ENCODE results near the gene ADK. TPM values are rescaled to one million over a fixed set of nuclear protein-coding genes. Genes with fewer than 3 reads are reported as not detected.

Gene ADK
- total RNA-seq, 3 donors from 2014 or later = 27.2 to 50.8 (median 40.0) TPM

GRCh38 chr10:74610299-74610698 lies 459.3 kb downstream of the ADK start:
- no peaks in the 10 kb centered on the region for H3K4me1 ChIP-seq
- H3K27ac ChIP-seq = no peak overlapping the region
- intact Hi-C loops (cut with DNase I; ENCODE audit: low total_unique reads) = no loop called here
- H3K27me3 ChIP-seq = no peaks in the 10 kb centered on the region
- DNase-seq (ENCODE audit: low spot score in 2 of 2) = no peak
- TF ChIP-seq POLR2AphosphoS5 (IDR thresholded peaks at IDR 0.05) (no peak), POLR2A (IDR thresholded peaks at IDR 0.05) (no peak)
- TF ChIP-seq, protein P1, sequence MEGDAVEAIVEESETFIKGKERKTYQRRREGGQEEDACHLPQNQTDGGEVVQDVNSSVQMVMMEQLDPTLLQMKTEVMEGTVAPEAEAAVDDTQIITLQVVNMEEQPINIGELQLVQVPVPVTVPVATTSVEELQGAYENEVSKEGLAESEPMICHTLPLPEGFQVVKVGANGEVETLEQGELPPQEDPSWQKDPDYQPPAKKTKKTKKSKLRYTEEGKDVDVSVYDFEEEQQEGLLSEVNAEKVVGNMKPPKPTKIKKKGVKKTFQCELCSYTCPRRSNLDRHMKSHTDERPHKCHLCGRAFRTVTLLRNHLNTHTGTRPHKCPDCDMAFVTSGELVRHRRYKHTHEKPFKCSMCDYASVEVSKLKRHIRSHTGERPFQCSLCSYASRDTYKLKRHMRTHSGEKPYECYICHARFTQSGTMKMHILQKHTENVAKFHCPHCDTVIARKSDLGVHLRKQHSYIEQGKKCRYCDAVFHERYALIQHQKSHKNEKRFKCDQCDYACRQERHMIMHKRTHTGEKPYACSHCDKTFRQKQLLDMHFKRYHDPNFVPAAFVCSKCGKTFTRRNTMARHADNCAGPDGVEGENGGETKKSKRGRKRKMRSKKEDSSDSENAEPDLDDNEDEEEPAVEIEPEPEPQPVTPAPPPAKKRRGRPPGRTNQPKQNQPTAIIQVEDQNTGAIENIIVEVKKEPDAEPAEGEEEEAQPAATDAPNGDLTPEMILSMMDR (IDR thresholded peaks at IDR 0.05) = no peak
- H3K36me3 ChIP-seq = no peaks in the 10 kb centered on the region
- H3K4me3 ChIP-seq = no peak overlapping the region
- no peaks in the 10 kb centered on the region for H3K9me3 ChIP-seq

- Histone ChIP-seq H3K9me3 (no peaks in the 10 kb centered on the region), H3K36me3 (no peaks in the 10 kb centered on the region), H3K27me3 (no peaks in the 10 kb centered on the region), H3K27ac (no peak overlapping the region), H3K4me3 (no peak overlapping the region), H3K4me1 (no peaks in the 10 kb centered on the region)
- TF ChIP-seq, protein P1 (IDR thresholded peaks at IDR 0.05) = no peak
- TF ChIP-seq POLR2A (IDR thresholded peaks at IDR 0.05) = no peak
- intact Hi-C loops (cut with DNase I; ENCODE audit: low total_unique reads) = no loop called here
- DNase-seq (ENCODE audit: low spot score in 2 of 2) = no peak
These were observed 461.2 kb downstream of the ADK start for GRCh38 chr10:74612195-74612594.

DNA sequence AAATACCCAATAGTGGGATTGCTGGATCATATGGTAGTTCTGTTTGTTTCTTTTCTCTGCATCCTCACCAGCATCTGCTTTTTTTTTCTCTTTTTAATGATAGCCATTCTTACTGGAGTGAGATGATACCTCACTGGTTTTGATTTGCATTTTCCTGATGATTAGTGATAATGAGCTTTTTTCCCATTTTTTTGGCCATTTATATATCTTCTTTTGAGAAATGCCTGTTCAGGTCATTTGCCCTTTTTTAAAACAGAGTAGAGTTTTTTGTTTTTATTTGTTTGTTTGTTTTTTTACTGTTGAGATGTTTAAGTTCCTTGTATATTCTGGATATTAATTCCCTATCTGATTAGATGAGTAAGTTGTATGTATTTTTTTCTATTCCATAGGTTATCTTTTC lies 469.6 kb downstream of the ADK start:
- Histone ChIP-seq H3K9me3 (peaks cover 0 to 6% of the 10 kb centered on the region in 2 donors), H3K36me3 (no peaks in the 10 kb centered on the region), H3K27ac (no peak overlapping the region), H3K27me3 (no peaks in the 10 kb centered on the region), H3K4me1 (no peaks in the 10 kb centered on the region), H3K4me3 (no peak overlapping the region)
- DNase-seq (ENCODE audit: low spot score in 2 of 2) = no peak
- intact Hi-C loops (cut with DNase I; ENCODE audit: low total_unique reads) = no loop called here
- TF ChIP-seq POLR2AphosphoS5 (IDR thresholded peaks at IDR 0.05) (no peak), POLR2A (IDR thresholded peaks at IDR 0.05) (no peak)
- TF ChIP-seq, protein P1 (IDR thresholded peaks at IDR 0.05) = no peak

GRCh38 chr10:74623786-74624185 lies 472.8 kb downstream of the ADK start:
- no peak overlapping the region for H3K27ac ChIP-seq
- H3K4me3 ChIP-seq = no peak overlapping the region
- H3K9me3 ChIP-seq = peaks cover 0 to 6% of the 10 kb centered on the region in 2 donors
- H3K27me3 ChIP-seq = no peaks in the 10 kb centered on the region
- no peak for TF ChIP-seq POLR2AphosphoS5 (IDR thresholded peaks at IDR 0.05)
- TF ChIP-seq POLR2A (IDR thresholded peaks at IDR 0.05) = no peak
- TF ChIP-seq, protein P1 (IDR thresholded peaks at IDR 0.05) = no peak
- DNase-seq (ENCODE audit: low spot score in 2 of 2) = no peak
- no peaks in the 10 kb centered on the region for H3K36me3 ChIP-seq
- H3K4me1 ChIP-seq = no peaks in the 10 kb centered on the region
- intact Hi-C loops (cut with DNase I; ENCODE audit: low total_unique reads) = no loop called here

- no peak overlapping the region for H3K4me3 ChIP-seq
- H3K4me1 ChIP-seq = no peaks in the 10 kb centered on the region
- H3K27ac ChIP-seq = no peak overlapping the region
- H3K9me3 ChIP-seq = peaks cover 0 to 6% of the 10 kb centered on the region in 2 donors
- no peak for DNase-seq (ENCODE audit: low spot score in 2 of 2)
- H3K36me3 ChIP-seq = no peaks in the 10 kb centered on the region
- H3K27me3 ChIP-seq = no peaks in the 10 kb centered on the region
- intact Hi-C loops (cut with DNase I; ENCODE audit: low total_unique reads) = no loop called here
- TF ChIP-seq, protein P1 (IDR thresholded peaks at IDR 0.05) = no peak
- TF ChIP-seq POLR2AphosphoS5 (IDR thresholded peaks at IDR 0.05) (no peak), POLR2A (IDR thresholded peaks at IDR 0.05) (no peak)
These were observed 473.5 kb downstream of the ADK start for GRCh38 chr10:74624501-74624900.

Data from breast epithelium (tissue), 4 donors.